ENCODE measurements around the gene IP6K1. TPM values are rescaled to one million over a fixed set of nuclear protein-coding genes. Genes with fewer than 3 reads are reported as not detected.

IP6K1 gene
- total RNA-seq, 2 experiments from 2014 or later, result 18.3 to 20.3 TPM

GRCh38 chr3:49674497-49674983 is 111.8 kb downstream of the IP6K1 start:
- Mint-ChIP-seq H3K36me3 (ENCODE audit: low read depth) (peaks cover 14% of the 10 kb centered on the region), H3K4me3 (peak overlapping the region; percentile 94), H3K27me3 (ENCODE audit: low read depth) (no peaks in the 10 kb centered on the region), H3K4me1 (ENCODE audit: low read depth) (peaks cover 36% of the 10 kb centered on the region), H3K27ac (peak overlapping the region; percentile 36), H3K9me3 (no peaks in the 10 kb centered on the region)
- CTCF ChIA-PET, result interaction anchor here (1.3 kb wide), 1 partner anchor 135 kb away, joined by 5 read pairs; no protein-coding TSS in a partner anchor
- intact Hi-C loops (cut with micrococcal nuclease), result loop anchor here (1.0 to 10.0 kb wide), 10 partner anchors 15 to 652 kb away; partner anchors contain the start of genes DAG1, IP6K1, MST1 and NDUFAF3
- DNase-seq, result peak; percentile 21

Small RNA genes within 50 kb of the gene (microRNA-seq; reads per million reads assigned to microRNA genes)
- gene MIR5193 (ENCODE audit: borderline microRNAs expressed, borderline replicate concordance), result not detected

Other genes starting within 250 kb of the IP6K1 start
- under 1 TPM; 0.12 to 0.20 TPM for gene BSN, start 232.1 kb downstream of the IP6K1 start, total RNA-seq
- gene APEH, start 112.2 kb downstream of the IP6K1 start, total RNA-seq, result 100 to 1,000 TPM; 120 to 122 TPM
- gene MST1, start 97.1 kb downstream of the IP6K1 start, total RNA-seq, result 10 to 100 TPM; 10.7 to 13.1 TPM
- gene RNF123, start 97.0 kb downstream of the IP6K1 start, total RNA-seq, result 10 to 100 TPM; 20.3 to 21.5 TPM
- not detected for gene AMIGO3, start 66.9 kb downstream of the IP6K1 start, total RNA-seq
- gene GMPPB, start 62.6 kb downstream of the IP6K1 start, total RNA-seq, result 10 to 100 TPM; 25.6 to 27.4 TPM
- not detected for gene CDHR4, start 13.3 kb upstream of the IP6K1 start, total RNA-seq
- gene INKA1, start 16.7 kb upstream of the IP6K1 start, total RNA-seq, result under 1 TPM; 0.33 to 0.37 TPM
- 10 to 100 TPM; 93.5 to 97.7 TPM for gene UBA7, start 27.4 kb upstream of the IP6K1 start, total RNA-seq
- gene TRAIP, start 70.0 kb upstream of the IP6K1 start, total RNA-seq, result 10 to 100 TPM; 21.5 to 25.7 TPM
- under 1 TPM; 0.69 to 0.86 TPM for gene CAMKV, start 83.4 kb upstream of the IP6K1 start, total RNA-seq
- gene MST1R, start 117.3 kb upstream of the IP6K1 start, total RNA-seq, result under 1 TPM; 0.27 to 0.41 TPM
- gene MON1A, start 143.3 kb upstream of the IP6K1 start, total RNA-seq, result 1 to 10 TPM; 5.4 to 5.9 TPM
- 10 to 100 TPM; 89.1 to 98.2 TPM for gene RBM6, start 153.6 kb upstream of the IP6K1 start, total RNA-seq

Data from activated naive CD4-positive, alpha-beta T cell treated with anti-CD3 and anti-CD28 coated beads for 36 hours (primary cell).